Hepatocyte (in vitro differentiated cells): ENCODE data around the gene PNN. TPM values are rescaled to one million over a fixed set of nuclear protein-coding genes. Genes with fewer than 3 reads are reported as not detected.

Source experiments
- DNase-seq: peaks from one replicate; pipeline ENCODE4 v3.0.0-alpha.2; 2016; ENCODE audit warnings: low spot score
- H2AFZ ChIP-seq: fragments of 200-600 bp; sonication (generic); 2 replicates; pipeline ENCODE4 v1.6.0; 2016; ENCODE audit warnings: antibody characterized with exemption, mild to moderate bottlenecking
- H3K27ac ChIP-seq: fragments of 200-600 bp; sonication (generic); 2 replicates; pipeline ENCODE4 v1.5.1; 2016; ENCODE audit warnings: mild to moderate bottlenecking
- H3K27me3 ChIP-seq: fragments of 200-600 bp; sonication (generic); 2 replicates; pipeline ENCODE4 v1.6.1; 2016
- H3K36me3 ChIP-seq: fragments of 200-600 bp; sonication (generic); replicated peaks from 2 replicates; pipeline ENCODE4 v1.5.1; 2016; ENCODE audit warnings: low read depth; ENCODE audit not compliant: insufficient read depth
- H3K4me1 ChIP-seq: fragments of 200-600 bp; sonication (generic); 2 replicates; pipeline ENCODE4 v1.5.1; 2016; ENCODE audit warnings: mild to moderate bottlenecking, moderate library complexity; ENCODE audit not compliant: insufficient read depth
- H3K4me2 ChIP-seq: fragments of 200-600 bp; sonication (generic); 2 replicates; pipeline ENCODE4 v1.6.0; 2016
- H3K4me3 ChIP-seq: fragments of 200-600 bp; sonication (generic); 2 replicates; pipeline ENCODE4 v1.5.1; 2016; ENCODE audit warnings: mild to moderate bottlenecking
- H3K79me2 ChIP-seq: fragments of 200-600 bp; sonication (generic); 2 replicates; pipeline ENCODE4 v1.6.0; 2017; ENCODE audit warnings: mild to moderate bottlenecking
- H3K9me2 ChIP-seq: fragments of 200-600 bp; sonication (generic); replicated peaks from 2 replicates; pipeline ENCODE4 v1.6.0; 2017; ENCODE audit warnings: mild to moderate bottlenecking; ENCODE audit not compliant: insufficient read depth
- H3K9me3 ChIP-seq: fragments of 200-600 bp; sonication (generic); 2 replicates; pipeline ENCODE4 v1.5.1; 2016; ENCODE audit warnings: low read depth, mild to moderate bottlenecking
- H4K20me1 ChIP-seq: fragments of 200-600 bp; sonication (generic); 2 replicates; pipeline ENCODE4 v1.6.0; 2016; ENCODE audit warnings: mild to moderate bottlenecking; ENCODE audit not compliant: insufficient read depth, poor library complexity, severe bottlenecking
- CTCF ChIP-seq: fragments of 200-600 bp; sonication (generic); IDR thresholded peaks from 2 replicates; pipeline ENCODE4 v1.5.1; 2016; ENCODE audit warnings: antibody characterized with exemption, mild to moderate bottlenecking; ENCODE audit not compliant: poor library complexity
- EZH2 ChIP-seq: fragments of 200-600 bp; sonication (generic); IDR thresholded peaks from 2 replicates; pipeline ENCODE4 v1.6.1; 2016; ENCODE audit warnings: antibody characterized with exemption, mild to moderate bottlenecking, borderline replicate concordance
- EZH2phosphoT487 ChIP-seq: fragments of 200-600 bp; sonication (generic); IDR thresholded peaks from one replicate; pipeline ENCODE4 v1.6.1; 2018; ENCODE audit warnings: antibody characterized with exemption, mild to moderate bottlenecking, low read depth, moderate library complexity; ENCODE audit not compliant: unreplicated experiment, severe bottlenecking
- WGBS: methylation state at CpG from one replicate; pipeline ENCODE4 v1.1.6; 2016; ENCODE audit warnings: low lambda C conversion rate; ENCODE audit errors: missing lambda C conversion rate; 5-methylcytosine and 5-hydroxymethylcytosine counted together
- polyA plus RNA-seq: library from polyadenylated mRNA; unstranded; fragments of >200 nt; fragmentation: Nextera tagmentation; extraction: Ambion mirVana; gene quantifications from 2 replicates; pipeline ENCODE4 v1.2.1, GENCODE V29; 2016
- total RNA-seq: library from RNA; depleted of rRNA; stranded (reverse); fragments of >200 nt; gene quantifications from 2 replicates; pipeline ENCODE4 v1.2.3, GENCODE V29; 2014

PNN gene
- total and polyA plus RNA-seq, 2 experiments from 2014 or later: 30.9 to 49.3 TPM

- WGBS: 79% methylated on average over 3 of the region's 3 CpGs
These were observed 37.0 kb downstream of the PNN start for GRCh38 chr14:39212034-39212433.

GRCh38 chr14:39212693-39213092 lies 37.6 kb downstream of the PNN start:
- 95% methylated on average over 1 of the region's 1 CpG for WGBS
- no peak for DNase-seq
- H3K4me3 ChIP-seq: no peak overlapping the region

More at GRCh38 chr14:39212034-39212433, 37.0 kb downstream of the PNN start:
- Histone ChIP-seq H3K4me1 (no peaks in the 10 kb centered on the region), H3K4me2 (no peak overlapping the region), H3K4me3 (no peak overlapping the region), H3K9me3 (no peaks in the 10 kb centered on the region), H3K27me3 (no peaks in the 10 kb centered on the region), H3K27ac (no peak overlapping the region), H2AFZ (no peak overlapping the region), H3K9me2 (no peaks in the 10 kb centered on the region), H3K79me2 (no peaks in the 10 kb centered on the region), H3K36me3 (no peaks in the 10 kb centered on the region), H4K20me1 (no peaks in the 10 kb centered on the region)
- TF ChIP-seq EZH2: no peak
- no peak for TF ChIP-seq EZH2phosphoT487
- TF ChIP-seq CTCF: no peak
- no peak for DNase-seq

GRCh38 chr14:39217214-39217879 lies 42.3 kb downstream of the PNN start:
- no peak overlapping the region for H3K4me2 ChIP-seq
- H3K9me2 ChIP-seq: no peaks in the 10 kb centered on the region
- no peaks in the 10 kb centered on the region for H4K20me1 ChIP-seq
- no peaks in the 10 kb centered on the region for H3K36me3 ChIP-seq
- 73% methylated on average over 8 of the region's 8 CpGs for WGBS
- no peaks in the 10 kb centered on the region for H3K27me3 ChIP-seq
- H3K79me2 ChIP-seq: no peaks in the 10 kb centered on the region
- H2AFZ ChIP-seq: no peak overlapping the region
- no peak for DNase-seq
- H3K4me3 ChIP-seq: no peak overlapping the region
- TF ChIP-seq CTCF (no peak), EZH2phosphoT487 (no peak), EZH2 (no peak)
- peak overlapping the region; percentile 72 for H3K27ac ChIP-seq
- H3K9me3 ChIP-seq: no peaks in the 10 kb centered on the region
- H3K4me1 ChIP-seq: peaks cover 8% of the 10 kb centered on the region

More at GRCh38 chr14:39212693-39213092, 37.6 kb downstream of the PNN start:
- Histone ChIP-seq H3K4me1 (no peaks in the 10 kb centered on the region), H3K9me2 (no peaks in the 10 kb centered on the region), H3K79me2 (no peaks in the 10 kb centered on the region), H3K36me3 (no peaks in the 10 kb centered on the region), H4K20me1 (no peaks in the 10 kb centered on the region), H3K4me2 (no peak overlapping the region), H3K27ac (no peak overlapping the region), H3K27me3 (no peaks in the 10 kb centered on the region), H3K9me3 (no peaks in the 10 kb centered on the region), H2AFZ (no peak overlapping the region)
- no peak for TF ChIP-seq CTCF
- TF ChIP-seq EZH2: no peak
- no peak for TF ChIP-seq EZH2phosphoT487
